ENCODE measurements around the gene TNFSF8. TPM values are rescaled to one million over a fixed set of nuclear protein-coding genes. Genes with fewer than 3 reads are reported as not detected.

Gene TNFSF8
- polyA plus RNA-seq, 1 donor from 2014 or later: not detected

DNA sequence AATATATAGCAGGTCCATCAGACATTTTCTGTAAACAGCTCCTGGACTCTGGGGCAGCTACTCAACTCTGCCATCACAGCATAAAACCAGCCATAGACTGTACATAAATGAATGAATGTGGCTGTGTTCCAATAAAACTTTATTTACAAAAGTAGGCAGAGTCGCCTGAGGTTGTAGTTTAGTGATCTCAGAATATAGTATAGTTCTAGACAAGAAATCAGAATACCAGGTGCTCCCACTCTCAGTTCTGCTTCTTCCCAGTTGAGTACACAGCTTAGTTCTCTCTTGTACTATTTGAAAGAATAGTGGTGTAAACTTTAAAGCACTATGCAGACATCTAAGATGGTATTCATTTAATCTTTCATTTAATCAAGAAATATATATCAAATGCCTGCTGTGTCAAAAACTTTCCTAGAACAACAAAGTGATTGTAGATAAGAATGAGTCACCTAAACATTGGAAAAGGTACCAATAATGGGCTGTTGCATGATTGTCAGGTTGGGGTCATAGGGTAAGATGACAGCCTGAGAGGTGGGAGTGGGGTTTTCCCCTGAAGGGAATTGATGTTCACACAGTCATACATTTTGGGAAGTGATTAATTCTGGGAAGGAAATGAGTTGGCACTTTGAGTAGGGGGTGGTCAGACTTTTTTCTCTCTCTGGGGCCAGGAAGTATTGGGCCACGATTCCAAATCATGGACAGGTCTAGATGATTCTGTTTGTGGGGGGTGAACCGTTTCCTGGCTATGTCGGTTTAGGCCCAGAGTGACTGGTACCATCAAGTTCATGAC lies 37.0 kb downstream of the TNFSF8 start:
- Histone ChIP-seq H3K4me2 (ENCODE audit: low read length) (no peak overlapping the region), H3K9me2 (ENCODE audit: insufficient read depth, low read length) (no peaks in the 10 kb centered on the region), H3K36me3 (ENCODE audit: insufficient read depth, low read length) (no peaks in the 10 kb centered on the region), H3K4me3 (ENCODE audit: low read length) (no peak overlapping the region), H3K79me2 (replicated peaks; ENCODE audit: insufficient read depth, low read length) (no peaks in the 10 kb centered on the region), H3F3A (ENCODE audit: insufficient read depth, low read length, poor library complexity, severe bottlenecking) (no peaks in the 10 kb centered on the region), H3K27ac (ENCODE audit: low read length) (no peak overlapping the region), H3K27me3 (ENCODE audit: insufficient read depth, low read depth, low read length) (no peaks in the 10 kb centered on the region), H3K9me3 (ENCODE audit: low read length) (no peaks in the 10 kb centered on the region), H2AFZ (ENCODE audit: low read depth, low read length) (no peak overlapping the region), H4K20me1 (ENCODE audit: insufficient read depth) (no peaks in the 10 kb centered on the region), H3K9ac (ENCODE audit: low read length) (no peak overlapping the region)
- TF ChIP-seq RAD21 (conservative IDR thresholded peaks at IDR 0.05) (no peak), EZH2 (IDR thresholded peaks at IDR 0.05; ENCODE audit: borderline replicate concordance, insufficient read depth, low read length, poor library complexity, severe bottlenecking) (no peak), MXI1 (conservative IDR thresholded peaks at IDR 0.05; ENCODE audit: poor library complexity, severe bottlenecking) (no peak), POLR2AphosphoS5 (IDR thresholded peaks at IDR 0.05) (no peak), SMC3 (conservative IDR thresholded peaks at IDR 0.05; ENCODE audit: poor library complexity) (no peak)
- TF ChIP-seq, protein P1, sequence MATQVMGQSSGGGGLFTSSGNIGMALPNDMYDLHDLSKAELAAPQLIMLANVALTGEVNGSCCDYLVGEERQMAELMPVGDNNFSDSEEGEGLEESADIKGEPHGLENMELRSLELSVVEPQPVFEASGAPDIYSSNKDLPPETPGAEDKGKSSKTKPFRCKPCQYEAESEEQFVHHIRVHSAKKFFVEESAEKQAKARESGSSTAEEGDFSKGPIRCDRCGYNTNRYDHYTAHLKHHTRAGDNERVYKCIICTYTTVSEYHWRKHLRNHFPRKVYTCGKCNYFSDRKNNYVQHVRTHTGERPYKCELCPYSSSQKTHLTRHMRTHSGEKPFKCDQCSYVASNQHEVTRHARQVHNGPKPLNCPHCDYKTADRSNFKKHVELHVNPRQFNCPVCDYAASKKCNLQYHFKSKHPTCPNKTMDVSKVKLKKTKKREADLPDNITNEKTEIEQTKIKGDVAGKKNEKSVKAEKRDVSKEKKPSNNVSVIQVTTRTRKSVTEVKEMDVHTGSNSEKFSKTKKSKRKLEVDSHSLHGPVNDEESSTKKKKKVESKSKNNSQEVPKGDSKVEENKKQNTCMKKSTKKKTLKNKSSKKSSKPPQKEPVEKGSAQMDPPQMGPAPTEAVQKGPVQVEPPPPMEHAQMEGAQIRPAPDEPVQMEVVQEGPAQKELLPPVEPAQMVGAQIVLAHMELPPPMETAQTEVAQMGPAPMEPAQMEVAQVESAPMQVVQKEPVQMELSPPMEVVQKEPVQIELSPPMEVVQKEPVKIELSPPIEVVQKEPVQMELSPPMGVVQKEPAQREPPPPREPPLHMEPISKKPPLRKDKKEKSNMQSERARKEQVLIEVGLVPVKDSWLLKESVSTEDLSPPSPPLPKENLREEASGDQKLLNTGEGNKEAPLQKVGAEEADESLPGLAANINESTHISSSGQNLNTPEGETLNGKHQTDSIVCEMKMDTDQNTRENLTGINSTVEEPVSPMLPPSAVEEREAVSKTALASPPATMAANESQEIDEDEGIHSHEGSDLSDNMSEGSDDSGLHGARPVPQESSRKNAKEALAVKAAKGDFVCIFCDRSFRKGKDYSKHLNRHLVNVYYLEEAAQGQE (IDR thresholded peaks at IDR 0.05; ENCODE audit: borderline replicate concordance): no peak

DNA sequence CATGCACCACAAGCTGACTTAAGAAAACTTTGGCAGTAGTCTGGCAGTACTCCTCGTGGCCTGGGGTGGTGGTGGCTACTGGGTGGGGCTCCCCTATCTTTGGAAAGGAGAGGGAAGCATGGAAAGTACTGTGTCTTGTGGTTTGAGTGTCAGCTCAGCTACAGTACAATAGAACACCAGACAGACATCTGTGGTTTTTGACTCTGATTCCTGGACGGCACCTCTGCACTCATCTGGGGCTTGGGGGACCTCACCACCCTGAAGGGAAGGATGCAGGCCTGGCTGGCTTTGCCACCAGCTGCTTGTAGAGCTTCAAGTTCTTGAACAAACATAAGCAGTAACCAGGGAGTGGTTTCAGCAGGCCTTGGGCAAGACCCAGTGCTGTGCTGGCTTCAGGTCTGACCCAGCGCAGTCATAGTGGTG lies 40.6 kb downstream of the TNFSF8 start:
- Histone ChIP-seq H2AFZ (ENCODE audit: low read depth, low read length) (no peak overlapping the region), H3K9me3 (ENCODE audit: low read length) (no peaks in the 10 kb centered on the region), H3K36me3 (ENCODE audit: insufficient read depth, low read length) (no peaks in the 10 kb centered on the region), H3K4me3 (ENCODE audit: low read length) (no peak overlapping the region), H3K27me3 (ENCODE audit: insufficient read depth, low read depth, low read length) (no peaks in the 10 kb centered on the region), H3F3A (ENCODE audit: insufficient read depth, low read length, poor library complexity, severe bottlenecking) (no peaks in the 10 kb centered on the region), H3K4me2 (ENCODE audit: low read length) (no peak overlapping the region), H3K79me2 (replicated peaks; ENCODE audit: insufficient read depth, low read length) (no peaks in the 10 kb centered on the region), H3K9ac (ENCODE audit: low read length) (no peak overlapping the region), H4K20me1 (ENCODE audit: insufficient read depth) (no peaks in the 10 kb centered on the region), H3K27ac (ENCODE audit: low read length) (no peak overlapping the region), H3K9me2 (ENCODE audit: insufficient read depth, low read length) (no peaks in the 10 kb centered on the region)
- no peak for TF ChIP-seq SMC3 (conservative IDR thresholded peaks at IDR 0.05; ENCODE audit: poor library complexity)
- no peak for TF ChIP-seq POLR2AphosphoS5 (IDR thresholded peaks at IDR 0.05)
- no peak for TF ChIP-seq EP300 (conservative IDR thresholded peaks at IDR 0.05; ENCODE audit: poor library complexity, severe bottlenecking)
- TF ChIP-seq, protein P2, sequence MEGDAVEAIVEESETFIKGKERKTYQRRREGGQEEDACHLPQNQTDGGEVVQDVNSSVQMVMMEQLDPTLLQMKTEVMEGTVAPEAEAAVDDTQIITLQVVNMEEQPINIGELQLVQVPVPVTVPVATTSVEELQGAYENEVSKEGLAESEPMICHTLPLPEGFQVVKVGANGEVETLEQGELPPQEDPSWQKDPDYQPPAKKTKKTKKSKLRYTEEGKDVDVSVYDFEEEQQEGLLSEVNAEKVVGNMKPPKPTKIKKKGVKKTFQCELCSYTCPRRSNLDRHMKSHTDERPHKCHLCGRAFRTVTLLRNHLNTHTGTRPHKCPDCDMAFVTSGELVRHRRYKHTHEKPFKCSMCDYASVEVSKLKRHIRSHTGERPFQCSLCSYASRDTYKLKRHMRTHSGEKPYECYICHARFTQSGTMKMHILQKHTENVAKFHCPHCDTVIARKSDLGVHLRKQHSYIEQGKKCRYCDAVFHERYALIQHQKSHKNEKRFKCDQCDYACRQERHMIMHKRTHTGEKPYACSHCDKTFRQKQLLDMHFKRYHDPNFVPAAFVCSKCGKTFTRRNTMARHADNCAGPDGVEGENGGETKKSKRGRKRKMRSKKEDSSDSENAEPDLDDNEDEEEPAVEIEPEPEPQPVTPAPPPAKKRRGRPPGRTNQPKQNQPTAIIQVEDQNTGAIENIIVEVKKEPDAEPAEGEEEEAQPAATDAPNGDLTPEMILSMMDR (IDR thresholded peaks at IDR 0.05; ENCODE audit: poor library complexity, severe bottlenecking): no peak
- no peak for TF ChIP-seq MXI1 (conservative IDR thresholded peaks at IDR 0.05; ENCODE audit: poor library complexity, severe bottlenecking)
- TF ChIP-seq, protein P1 (IDR thresholded peaks at IDR 0.05; ENCODE audit: borderline replicate concordance): no peak
- TF ChIP-seq EZH2 (IDR thresholded peaks at IDR 0.05; ENCODE audit: borderline replicate concordance, insufficient read depth, low read length, poor library complexity, severe bottlenecking): no peak
- TF ChIP-seq RAD21 (conservative IDR thresholded peaks at IDR 0.05): no peak
- no peak for TF ChIP-seq TAF1 (IDR thresholded peaks at IDR 0.05; ENCODE audit: low read depth)

Data from neural cell (in vitro differentiated cells).